GM18909 (cell line): ENCODE results near the gene DPEP2NB.

Source experiments
- ATAC-seq: cut with Tn5 transposase; IDR thresholded peaks from one replicate; pipeline ENCODE4 v1.9.1; 2021; ENCODE audit warnings: mild to moderate bottlenecking; ENCODE audit not compliant: unreplicated experiment, poor library complexity

Gene DPEP2NB

DNA sequence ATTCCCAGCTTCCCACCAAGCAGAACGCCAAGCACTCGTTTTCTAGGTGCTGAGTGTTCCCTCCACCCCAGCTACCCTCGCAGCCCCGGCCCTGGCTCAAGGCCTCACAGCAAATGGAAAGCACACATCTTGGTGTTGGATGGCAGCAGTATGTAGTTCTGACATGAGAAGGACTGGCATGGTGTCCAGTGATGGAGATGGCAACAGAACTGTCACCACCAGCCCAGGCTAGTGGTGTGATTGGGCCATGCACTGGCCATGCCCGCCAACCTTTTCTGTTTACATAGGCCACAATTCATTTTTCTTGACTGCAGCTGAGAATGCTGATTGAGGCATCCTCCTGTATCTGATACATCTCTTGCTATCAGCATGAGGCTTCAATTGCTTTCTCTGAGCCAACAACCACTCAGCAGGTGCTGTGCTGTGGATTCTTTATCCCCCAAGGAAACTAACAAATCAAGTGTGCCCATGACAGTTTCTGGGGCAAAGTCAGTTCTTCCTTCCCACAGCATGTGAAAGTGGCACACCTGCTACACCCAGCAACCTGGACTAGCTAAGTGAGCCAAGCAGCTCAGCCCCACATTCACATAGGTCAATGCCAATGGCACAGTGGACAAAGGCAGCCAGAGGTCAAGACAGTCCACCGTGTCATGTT is 51.1 kb downstream of the DPEP2NB start:
- ATAC-seq = no peak

DNA sequence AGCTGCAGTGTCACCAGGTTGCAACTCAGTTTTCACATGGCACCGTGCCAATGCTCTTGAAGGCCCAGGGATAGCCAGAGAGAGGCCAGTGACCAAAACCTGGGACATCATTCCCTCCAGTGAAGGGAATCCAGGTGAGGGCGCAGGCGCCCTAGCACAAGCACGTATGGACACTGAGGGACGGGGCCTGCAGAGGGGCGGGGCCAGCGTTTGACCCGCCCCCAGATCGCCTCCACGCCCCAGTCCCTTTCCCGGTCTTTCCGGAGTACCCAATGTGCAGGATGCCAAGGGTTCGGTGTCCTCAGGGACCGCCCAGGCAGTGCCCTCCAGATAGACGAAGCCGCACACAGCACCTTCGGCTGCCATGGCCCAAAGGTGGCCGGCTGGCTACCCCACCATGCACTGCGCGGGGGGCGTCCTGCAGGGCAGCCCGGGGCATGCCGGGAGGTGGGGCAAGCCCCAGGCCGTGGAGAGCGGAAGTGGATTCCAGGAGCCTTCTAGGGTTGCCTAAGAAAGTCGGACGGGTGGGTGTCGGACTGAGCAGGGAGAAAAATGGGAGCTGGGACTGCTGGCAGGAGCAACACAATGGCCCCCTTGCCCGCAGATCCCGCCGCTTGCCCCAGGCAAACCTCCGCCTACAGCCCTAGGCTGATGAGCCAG is 51.9 kb downstream of the DPEP2NB start:
- ATAC-seq = no peak
